HG03159 (cell line): Measurements from ENCODE around the gene ACSL1.
"Not testable (repeated sequence)": the region's sequence is repeated elsewhere in the genome, so short reads cannot be mapped to it uniquely, and the experiment has no call there.

ENCODE experiments used
- ATAC-seq: cut with Tn5 transposase; IDR thresholded peaks from one replicate; pipeline ENCODE4 v1.9.1; 2021; ENCODE audit warnings: mild to moderate bottlenecking, moderate library complexity; ENCODE audit not compliant: unreplicated experiment

ACSL1 gene

GRCh38 chr4:184762100-184762499 lies 63.7 kb downstream of the ACSL1 start:
- peak; percentile 93 for ATAC-seq

GRCh38 chr4:184760681-184761080 lies 65.1 kb downstream of the ACSL1 start:
- ATAC-seq, result no peak

GRCh38 chr4:184757810-184758209 lies 68.0 kb downstream of the ACSL1 start:
- no peak for ATAC-seq

- ATAC-seq, result no peak
Measured at GRCh38 chr4:184756399-184756798, 69.4 kb downstream of the ACSL1 start.

- no peak for ATAC-seq
Measured at GRCh38 chr4:184755278-184755677, 70.5 kb downstream of the ACSL1 start.

- ATAC-seq, result no peak
Measured at GRCh38 chr4:184752496-184753275, 73.1 kb downstream of the ACSL1 start.

- no peak for ATAC-seq
Measured at GRCh38 chr4:184751585-184751956, 74.2 kb downstream of the ACSL1 start.

- no peak for ATAC-seq
Measured at GRCh38 chr4:184750926-184751584, 74.7 kb downstream of the ACSL1 start.

GRCh38 chr4:184748251-184748652 lies 77.5 kb downstream of the ACSL1 start:
- no peak for ATAC-seq

GRCh38 chr4:184747034-184747830 lies 78.5 kb downstream of the ACSL1 start:
- no peak for ATAC-seq

GRCh38 chr4:184745831-184746795 lies 79.7 kb downstream of the ACSL1 start:
- ATAC-seq, result peak; percentile 66

GRCh38 chr4:184744236-184744635 lies 81.5 kb downstream of the ACSL1 start:
- ATAC-seq, result no peak

GRCh38 chr4:184743650-184744049 lies 82.1 kb downstream of the ACSL1 start:
- no peak for ATAC-seq

- ATAC-seq, result not testable (repeated sequence)
Measured at GRCh38 chr4:184741651-184742050, 84.1 kb downstream of the ACSL1 start.

GRCh38 chr4:184740980-184741391 lies 84.8 kb downstream of the ACSL1 start:
- no peak for ATAC-seq

GRCh38 chr4:184739575-184739974 lies 86.2 kb downstream of the ACSL1 start:
- ATAC-seq, result not testable (repeated sequence)

- ATAC-seq, result no peak
Measured at GRCh38 chr4:184734758-184735157, 91.0 kb downstream of the ACSL1 start.

- peak; percentile 91 for ATAC-seq
Measured at GRCh38 chr4:184733654-184734524, 91.9 kb downstream of the ACSL1 start, which contains the start of gene CENPU. Gene CENPU, minus strand, starts transcription at chr4:184734096. Its CDS starts 34 bp downstream, at chr4:184734062.

GRCh38 chr4:184732126-184732525 lies 93.6 kb downstream of the ACSL1 start:
- no peak for ATAC-seq
